HL-60 (cell line): ENCODE results near the gene ZNF500.

ENCODE experiments used
- POLR2AphosphoS5 ChIP-seq: IDR thresholded peaks from 2 replicates; pipeline ENCODE4 v1.6.1; 2012; ENCODE audit warnings: low read depth
- SPI1 ChIP-seq: IDR thresholded peaks from 2 replicates; pipeline ENCODE4 v1.6.1; 2012; ENCODE audit warnings: low read depth, mild to moderate bottlenecking, borderline replicate concordance
- TF ChIP-seq, protein P1 (sequence below): IDR thresholded peaks from one replicate; pipeline ENCODE4 v1.5.1; 2011; ENCODE audit warnings: low read length, control low read depth, inconsistent platforms; ENCODE audit not compliant: insufficient read depth

- peak; percentile 55; the same call in 1 of the 2 replicates for TF ChIP-seq POLR2AphosphoS5
- TF ChIP-seq, protein P1, sequence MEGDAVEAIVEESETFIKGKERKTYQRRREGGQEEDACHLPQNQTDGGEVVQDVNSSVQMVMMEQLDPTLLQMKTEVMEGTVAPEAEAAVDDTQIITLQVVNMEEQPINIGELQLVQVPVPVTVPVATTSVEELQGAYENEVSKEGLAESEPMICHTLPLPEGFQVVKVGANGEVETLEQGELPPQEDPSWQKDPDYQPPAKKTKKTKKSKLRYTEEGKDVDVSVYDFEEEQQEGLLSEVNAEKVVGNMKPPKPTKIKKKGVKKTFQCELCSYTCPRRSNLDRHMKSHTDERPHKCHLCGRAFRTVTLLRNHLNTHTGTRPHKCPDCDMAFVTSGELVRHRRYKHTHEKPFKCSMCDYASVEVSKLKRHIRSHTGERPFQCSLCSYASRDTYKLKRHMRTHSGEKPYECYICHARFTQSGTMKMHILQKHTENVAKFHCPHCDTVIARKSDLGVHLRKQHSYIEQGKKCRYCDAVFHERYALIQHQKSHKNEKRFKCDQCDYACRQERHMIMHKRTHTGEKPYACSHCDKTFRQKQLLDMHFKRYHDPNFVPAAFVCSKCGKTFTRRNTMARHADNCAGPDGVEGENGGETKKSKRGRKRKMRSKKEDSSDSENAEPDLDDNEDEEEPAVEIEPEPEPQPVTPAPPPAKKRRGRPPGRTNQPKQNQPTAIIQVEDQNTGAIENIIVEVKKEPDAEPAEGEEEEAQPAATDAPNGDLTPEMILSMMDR: no peak
- no peak for TF ChIP-seq SPI1
These were observed 35.8 kb upstream of the ZNF500 start for GRCh38 chr16:4802659-4803287.
